GM06990 (cell line): Measurements from ENCODE around the gene MEOX1.
A peak's percentile ranks its signal among the peaks of the same experiment; 100 is the strongest.

Experiments
- DNase-seq: peaks from one replicate; pipeline ENCODE4 v3.0.0-alpha.2; 2011; ENCODE audit not compliant: insufficient read length; ENCODE audit errors: extremely low read depth
- H3K27me3 ChIP-seq: replicated peaks from 2 replicates; pipeline ENCODE4 v1.6.0; 2011; ENCODE audit warnings: low read length; ENCODE audit not compliant: control insufficient read depth, insufficient read depth
- H3K36me3 ChIP-seq: 2 replicates; pipeline ENCODE4 v1.5.1; 2011; ENCODE audit warnings: low read length; ENCODE audit not compliant: control insufficient read depth, insufficient read depth
- H3K4me3 ChIP-seq: replicated peaks from 2 replicates; pipeline ENCODE4 v1.5.1; 2011; ENCODE audit warnings: low read depth, mild to moderate bottlenecking, control low read depth, low read length
- TF ChIP-seq, protein P1 (sequence below): IDR thresholded peaks from 2 replicates; pipeline ENCODE4 v1.5.1; 2011; ENCODE audit warnings: low read length, control low read depth, mild to moderate bottlenecking, inconsistent platforms; ENCODE audit not compliant: insufficient read depth, poor library complexity, severe bottlenecking

Gene MEOX1

DNA sequence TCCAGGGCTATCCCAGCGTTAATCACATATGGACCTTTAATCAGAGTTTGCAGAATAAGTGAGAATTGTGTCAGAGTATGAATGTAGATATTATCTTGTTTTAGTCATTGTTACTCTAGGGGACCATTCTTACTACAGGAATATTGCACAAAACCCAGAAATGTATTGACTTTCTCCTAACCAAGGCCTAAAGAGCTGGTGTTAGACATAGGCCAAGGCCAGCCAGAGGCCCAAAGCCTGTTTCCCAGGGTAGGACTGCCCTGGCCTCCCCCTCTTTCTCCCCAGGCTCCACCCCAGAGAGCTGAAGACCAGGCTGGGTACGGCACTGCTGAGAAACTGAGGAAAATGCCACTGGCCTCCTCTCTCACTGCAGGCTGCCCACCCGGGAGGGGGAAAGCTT, 41.9 kb upstream of the MEOX1 start:
- H3K4me3 ChIP-seq = no peak overlapping the region
- no peak for DNase-seq
- no peaks in the 10 kb centered on the region for H3K27me3 ChIP-seq
- H3K36me3 ChIP-seq = no peaks in the 10 kb centered on the region
- TF ChIP-seq, protein P1, sequence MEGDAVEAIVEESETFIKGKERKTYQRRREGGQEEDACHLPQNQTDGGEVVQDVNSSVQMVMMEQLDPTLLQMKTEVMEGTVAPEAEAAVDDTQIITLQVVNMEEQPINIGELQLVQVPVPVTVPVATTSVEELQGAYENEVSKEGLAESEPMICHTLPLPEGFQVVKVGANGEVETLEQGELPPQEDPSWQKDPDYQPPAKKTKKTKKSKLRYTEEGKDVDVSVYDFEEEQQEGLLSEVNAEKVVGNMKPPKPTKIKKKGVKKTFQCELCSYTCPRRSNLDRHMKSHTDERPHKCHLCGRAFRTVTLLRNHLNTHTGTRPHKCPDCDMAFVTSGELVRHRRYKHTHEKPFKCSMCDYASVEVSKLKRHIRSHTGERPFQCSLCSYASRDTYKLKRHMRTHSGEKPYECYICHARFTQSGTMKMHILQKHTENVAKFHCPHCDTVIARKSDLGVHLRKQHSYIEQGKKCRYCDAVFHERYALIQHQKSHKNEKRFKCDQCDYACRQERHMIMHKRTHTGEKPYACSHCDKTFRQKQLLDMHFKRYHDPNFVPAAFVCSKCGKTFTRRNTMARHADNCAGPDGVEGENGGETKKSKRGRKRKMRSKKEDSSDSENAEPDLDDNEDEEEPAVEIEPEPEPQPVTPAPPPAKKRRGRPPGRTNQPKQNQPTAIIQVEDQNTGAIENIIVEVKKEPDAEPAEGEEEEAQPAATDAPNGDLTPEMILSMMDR = no peak

DNA sequence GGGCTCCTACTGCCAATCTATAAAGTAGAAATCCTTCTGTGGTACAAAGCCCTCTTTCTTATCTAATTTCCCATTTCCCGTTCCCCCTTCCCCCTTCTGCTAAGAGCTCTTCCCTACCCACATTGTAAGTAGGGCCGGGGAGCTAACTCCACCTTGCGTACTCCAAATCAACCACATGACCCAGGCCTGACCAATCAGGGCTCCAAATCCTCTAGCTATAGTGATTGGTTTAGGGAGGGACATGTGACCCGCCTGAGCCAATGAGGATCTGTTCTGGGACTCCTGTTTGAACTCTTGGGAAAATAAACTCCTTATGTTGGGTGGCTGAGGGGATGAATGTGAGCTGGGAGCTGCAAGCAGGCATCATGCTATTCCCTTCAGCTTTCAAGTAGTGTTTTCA, 40.9 kb upstream of the MEOX1 start:
- DNase-seq = no peak

DNA sequence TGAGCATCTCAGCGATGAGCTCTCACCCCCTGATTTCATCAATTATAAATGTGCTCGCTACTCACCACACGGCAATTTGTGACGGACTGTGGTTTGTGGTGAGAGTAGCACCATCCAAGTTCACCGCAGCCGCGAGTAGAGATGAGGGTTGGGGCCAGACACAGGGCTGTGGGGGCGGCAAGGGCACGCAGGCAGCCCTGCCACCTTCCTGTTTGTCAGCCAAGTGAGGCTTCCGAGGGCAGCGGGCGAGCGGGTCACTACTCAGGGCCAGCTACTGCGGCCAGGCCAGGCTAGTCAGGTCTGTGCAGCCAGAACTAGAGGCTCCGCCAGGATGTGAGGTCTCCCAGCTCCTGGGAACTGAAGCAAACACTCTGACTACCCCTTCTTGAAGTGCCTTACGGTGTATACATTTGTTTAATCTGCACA, 39.6 kb upstream of the MEOX1 start:
- TF ChIP-seq, protein P1 = no peak
- peak; percentile 56 for DNase-seq
- Histone ChIP-seq H3K27me3 (no peaks in the 10 kb centered on the region), H3K36me3 (no peaks in the 10 kb centered on the region), H3K4me3 (no peak overlapping the region)

More for the DNA sequence above, 40.9 kb upstream of the MEOX1 start:
- Histone ChIP-seq H3K27me3 (no peaks in the 10 kb centered on the region), H3K36me3 (no peaks in the 10 kb centered on the region), H3K4me3 (no peak overlapping the region)
- TF ChIP-seq, protein P1 = no peak

DNA sequence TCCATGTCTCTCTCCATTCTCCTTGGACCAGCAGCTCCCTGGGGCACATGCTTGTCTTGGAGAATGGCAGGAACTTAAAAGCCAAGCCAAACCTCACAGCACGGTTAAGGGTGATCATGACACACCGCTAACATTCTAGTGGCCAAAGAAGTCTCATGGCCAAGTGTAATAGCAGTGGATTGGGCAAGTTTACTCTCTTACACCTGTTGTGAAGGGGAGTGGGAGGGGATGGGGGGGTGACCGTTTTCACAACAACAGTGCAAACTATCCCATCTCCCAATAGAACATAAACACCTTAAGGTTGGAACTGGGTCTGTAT, 37.7 kb upstream of the MEOX1 start:
- TF ChIP-seq, protein P1 = no peak
- Histone ChIP-seq H3K36me3 (no peaks in the 10 kb centered on the region), H3K4me3 (no peak overlapping the region), H3K27me3 (no peaks in the 10 kb centered on the region)
- DNase-seq = no peak

DNA sequence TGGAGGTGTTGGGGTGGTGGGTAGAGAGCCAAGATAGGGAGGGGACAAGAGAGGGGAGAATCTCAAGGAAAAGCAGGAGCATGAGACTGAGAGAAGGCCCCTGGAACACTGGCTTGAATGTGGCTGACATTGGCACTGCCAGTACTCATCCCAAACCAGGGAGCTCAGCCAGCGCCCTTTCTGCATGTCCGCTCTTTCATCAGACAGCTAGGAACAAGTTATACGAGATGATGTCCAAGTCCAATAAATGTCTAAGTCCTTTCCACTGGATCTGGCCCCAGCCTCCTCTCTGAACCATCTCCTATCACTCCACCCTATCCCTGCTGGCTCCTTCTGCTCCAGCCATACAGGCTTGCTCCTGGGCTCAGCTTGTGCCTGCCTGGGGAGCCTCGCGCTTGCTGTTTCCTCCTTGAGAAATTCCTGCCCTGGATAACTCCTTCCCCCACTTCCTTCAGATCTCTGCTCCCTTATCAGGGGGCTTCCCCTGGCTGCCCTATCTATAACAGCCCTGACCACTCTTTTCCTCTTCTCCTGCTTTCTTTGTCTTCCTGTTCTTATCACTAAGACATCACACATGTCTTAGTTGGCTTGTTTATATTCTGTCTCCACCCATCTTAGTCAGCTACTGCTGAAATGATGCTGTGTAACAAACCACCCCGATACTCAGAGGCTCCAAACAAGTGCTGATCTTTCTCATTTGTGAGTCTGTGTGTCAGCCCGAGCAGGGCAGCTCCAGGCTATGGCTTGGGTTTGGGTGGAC, 37.1 kb upstream of the MEOX1 start:
- TF ChIP-seq, protein P1 = no peak
- Histone ChIP-seq H3K27me3 (no peaks in the 10 kb centered on the region), H3K4me3 (no peak overlapping the region), H3K36me3 (no peaks in the 10 kb centered on the region)
- no peak for DNase-seq

DNA sequence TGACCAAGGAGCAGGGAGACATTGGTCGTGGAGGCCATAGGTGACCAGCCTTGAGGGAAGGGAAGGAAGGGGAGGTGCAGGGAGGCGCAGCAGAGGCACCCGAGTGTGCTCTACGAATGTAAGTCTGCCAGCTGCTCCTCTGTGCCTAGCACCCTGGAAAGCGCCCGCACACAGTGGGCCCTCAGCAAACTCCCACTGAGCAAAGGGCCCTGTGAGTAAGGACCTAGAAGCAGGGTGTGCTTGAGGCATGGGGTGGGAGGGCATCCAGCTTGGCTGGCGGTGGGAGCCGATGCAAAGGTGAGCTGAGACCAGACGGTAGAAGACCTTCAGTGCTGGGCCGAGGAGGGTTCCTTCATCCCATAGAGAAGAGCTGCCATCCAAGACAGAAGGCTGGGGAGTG, 36.2 kb upstream of the MEOX1 start:
- Histone ChIP-seq H3K4me3 (no peak overlapping the region), H3K27me3 (no peaks in the 10 kb centered on the region), H3K36me3 (no peaks in the 10 kb centered on the region)
- TF ChIP-seq, protein P1 = no peak
- no peak for DNase-seq
